ENCODE data around the gene FUT8. TPM values are rescaled to one million over a fixed set of nuclear protein-coding genes. Genes with fewer than 3 reads are reported as not detected.

FUT8 gene
- total RNA-seq, 1 donor from 2014 or later = 131 TPM

- Mint-ChIP-seq H3K36me3 (no peaks in the 10 kb centered on the region), H3K4me3 (no peak overlapping the region)
Observed at GRCh38 chr14:65581378-65581777, 168.8 kb downstream of the FUT8 start.

GRCh38 chr14:65581799-65582198 is 169.3 kb downstream of the FUT8 start:
- H3K4me3 ChIP-seq = no peak overlapping the region
- H3K4me2 ChIP-seq = no peak overlapping the region
- H3F3A ChIP-seq (ENCODE audit: low read depth) = no peaks in the 10 kb centered on the region
- Mint-ChIP-seq H3K36me3 (no peaks in the 10 kb centered on the region), H3K27ac (no peak overlapping the region), H3K9me3 (no peaks in the 10 kb centered on the region), H3K27me3 (ENCODE audit: insufficient read depth, low read depth) (no peaks in the 10 kb centered on the region), H3K4me1 (no peaks in the 10 kb centered on the region), H3K4me3 (no peak overlapping the region)
- H3K9me3 ChIP-seq (ENCODE audit: low read depth) = no peaks in the 10 kb centered on the region
- no peaks in the 10 kb centered on the region for H4K20me1 ChIP-seq (ENCODE audit: low read depth)
- H3K4me1 ChIP-seq = no peaks in the 10 kb centered on the region
- TF ChIP-seq, protein P1, sequence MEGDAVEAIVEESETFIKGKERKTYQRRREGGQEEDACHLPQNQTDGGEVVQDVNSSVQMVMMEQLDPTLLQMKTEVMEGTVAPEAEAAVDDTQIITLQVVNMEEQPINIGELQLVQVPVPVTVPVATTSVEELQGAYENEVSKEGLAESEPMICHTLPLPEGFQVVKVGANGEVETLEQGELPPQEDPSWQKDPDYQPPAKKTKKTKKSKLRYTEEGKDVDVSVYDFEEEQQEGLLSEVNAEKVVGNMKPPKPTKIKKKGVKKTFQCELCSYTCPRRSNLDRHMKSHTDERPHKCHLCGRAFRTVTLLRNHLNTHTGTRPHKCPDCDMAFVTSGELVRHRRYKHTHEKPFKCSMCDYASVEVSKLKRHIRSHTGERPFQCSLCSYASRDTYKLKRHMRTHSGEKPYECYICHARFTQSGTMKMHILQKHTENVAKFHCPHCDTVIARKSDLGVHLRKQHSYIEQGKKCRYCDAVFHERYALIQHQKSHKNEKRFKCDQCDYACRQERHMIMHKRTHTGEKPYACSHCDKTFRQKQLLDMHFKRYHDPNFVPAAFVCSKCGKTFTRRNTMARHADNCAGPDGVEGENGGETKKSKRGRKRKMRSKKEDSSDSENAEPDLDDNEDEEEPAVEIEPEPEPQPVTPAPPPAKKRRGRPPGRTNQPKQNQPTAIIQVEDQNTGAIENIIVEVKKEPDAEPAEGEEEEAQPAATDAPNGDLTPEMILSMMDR (IDR thresholded peaks at IDR 0.05) = no peak
- TF ChIP-seq EZH2phosphoT487 (IDR thresholded peaks at IDR 0.05) (no peak), EZH2 (IDR thresholded peaks at IDR 0.05) (no peak)
- H2AFZ ChIP-seq (replicated peaks) = no peak overlapping the region
- DNase-seq (ENCODE audit: low spot score) = no peak
- H3K79me2 ChIP-seq (ENCODE audit: low read depth) = peaks cover 9% of the 10 kb centered on the region
- H3K9ac ChIP-seq = no peak overlapping the region
- H3K36me3 ChIP-seq = no peaks in the 10 kb centered on the region
- H3K27me3 ChIP-seq = no peaks in the 10 kb centered on the region
- no peak overlapping the region for H3K27ac ChIP-seq

More at GRCh38 chr14:65581378-65581777, 168.8 kb downstream of the FUT8 start:
- TF ChIP-seq, protein P1 (IDR thresholded peaks at IDR 0.05) = no peak
- TF ChIP-seq EZH2phosphoT487 (IDR thresholded peaks at IDR 0.05) (no peak), EZH2 (IDR thresholded peaks at IDR 0.05) (no peak)
- Histone ChIP-seq H3K27ac (no peak overlapping the region), H3K4me3 (no peak overlapping the region), H3K79me2 (ENCODE audit: low read depth) (peaks cover 9% of the 10 kb centered on the region), H3K9me3 (ENCODE audit: low read depth) (no peaks in the 10 kb centered on the region), H3K4me1 (no peaks in the 10 kb centered on the region), H4K20me1 (ENCODE audit: low read depth) (no peaks in the 10 kb centered on the region), H3K4me2 (no peak overlapping the region), H3K9ac (no peak overlapping the region), H3K36me3 (no peaks in the 10 kb centered on the region), H3K27me3 (no peaks in the 10 kb centered on the region), H2AFZ (replicated peaks) (no peak overlapping the region), H3F3A (ENCODE audit: low read depth) (no peaks in the 10 kb centered on the region)
- no peaks in the 10 kb centered on the region for H3K9me3 Mint-ChIP-seq
- no peak overlapping the region for H3K27ac Mint-ChIP-seq
- no peak for DNase-seq (ENCODE audit: low spot score)
- no peaks in the 10 kb centered on the region for H3K4me1 Mint-ChIP-seq
- H3K27me3 Mint-ChIP-seq (ENCODE audit: insufficient read depth, low read depth) = no peaks in the 10 kb centered on the region

- no peaks in the 10 kb centered on the region for H4K20me1 ChIP-seq (ENCODE audit: low read depth)
- no peaks in the 10 kb centered on the region for H3K27me3 ChIP-seq
- peaks cover 9% of the 10 kb centered on the region for H3K79me2 ChIP-seq (ENCODE audit: low read depth)
- no peak for DNase-seq (ENCODE audit: low spot score)
- Mint-ChIP-seq H3K9me3 (no peaks in the 10 kb centered on the region), H3K4me3 (no peak overlapping the region), H3K36me3 (no peaks in the 10 kb centered on the region), H3K4me1 (no peaks in the 10 kb centered on the region), H3K27me3 (ENCODE audit: insufficient read depth, low read depth) (no peaks in the 10 kb centered on the region), H3K27ac (no peak overlapping the region)
- H3K4me3 ChIP-seq = no peak overlapping the region
- H3K4me2 ChIP-seq = no peak overlapping the region
- no peak overlapping the region for H2AFZ ChIP-seq (replicated peaks)
- no peaks in the 10 kb centered on the region for H3K36me3 ChIP-seq
- H3K9ac ChIP-seq = no peak overlapping the region
- H3F3A ChIP-seq (ENCODE audit: low read depth) = no peaks in the 10 kb centered on the region
- TF ChIP-seq EZH2phosphoT487 (IDR thresholded peaks at IDR 0.05) (no peak), EZH2 (IDR thresholded peaks at IDR 0.05) (no peak)
- TF ChIP-seq, protein P1 (IDR thresholded peaks at IDR 0.05) = no peak
- H3K27ac ChIP-seq = no peak overlapping the region
- no peaks in the 10 kb centered on the region for H3K9me3 ChIP-seq (ENCODE audit: low read depth)
- no peaks in the 10 kb centered on the region for H3K4me1 ChIP-seq
Observed at GRCh38 chr14:65585216-65585615, 172.7 kb downstream of the FUT8 start.

Measured in neural progenitor cell (in vitro differentiated cells).